ENCODE data around the gene ZNF654. TPM values are rescaled to one million over a fixed set of nuclear protein-coding genes. Genes with fewer than 3 reads are reported as not detected.

Gene ZNF654
- total and polyA plus RNA-seq, 2 of the 13 experiments (the other 11 are each of a cell fraction or from before 2014, with no cell fraction given), result 1.8 to 4.1 TPM

- FAIRE-seq, result no peak
- H3K27ac ChIP-seq (ENCODE audit: extremely low read length, insufficient read depth, low read length), result no peak overlapping the region
- CTCF ChIA-PET (ENCODE audit: low intra/inter-chr PET ratio, low total read pairs), result no interaction called here
- intact Hi-C loops (cut with micrococcal nuclease; ENCODE audit: unreplicated experiment), result loop anchor here (2.0 to 10.0 kb wide), 2 partner anchors 38 to 134 kb away; partner anchors contain the start of genes CGGBP1 and ZNF654
- peak overlapping the region; percentile 80 for H3K4me2 ChIP-seq (ENCODE audit: low read depth, low read length)
- TF ChIP-seq ZNF263 (CRISPR knock-in tag; IDR thresholded peaks at IDR 0.05) (0 out of 2 replicates have a peak, but pooled peaks have one; percentile 18), ZNF773 (CRISPR knock-in tag; IDR thresholded peaks at IDR 0.05; ENCODE audit: borderline replicate concordance) (no peak), TFAP4 (IDR thresholded peaks at IDR 0.05; ENCODE audit: borderline replicate concordance, low read depth) (peak; percentile 33; the same call in 1 of the 2 replicates)
- no peaks in the 10 kb centered on the region for H3K36me3 ChIP-seq (replicated peaks in 1 of 2; ENCODE audit: control insufficient read depth in 1 of 2, insufficient read depth in 2 of 2, low read length in 2 of 2)
- peak; percentile 91 for ATAC-seq
- H3K9ac ChIP-seq (ENCODE audit: insufficient read depth, low read depth, low read length), result 0 out of 2 replicates have a peak overlapping the region, but pooled peaks have one; percentile 60
- no peaks in the 10 kb centered on the region for H3K79me2 ChIP-seq (ENCODE audit: insufficient read depth, low read length)
- H3K27me3 ChIP-seq (ENCODE audit: control insufficient read depth in 1 of 2, insufficient read depth in 2 of 2, low read length in 2 of 2), result no peaks in the 10 kb centered on the region
- POLR2A ChIA-PET, result interaction anchor here (1.5 kb wide), 1 partner anchor 39 kb away, joined by 14 read pairs; the partner anchor contains the start of gene C3orf38
- in situ Hi-C loops (cut with HindIII; ENCODE audit: extremely low pct_ligation_motif_present, low pct_unique_long_range_greater_than_20kb), result no loop called here
- 4% methylated on average over 6 of the region's 6 CpGs for WGBS (ENCODE audit: low lambda C conversion rate)
- DNase-seq (ENCODE audit: low spot score), result peak; percentile 21
- H3K4me3 ChIP-seq (replicated peaks in 1 of 3; ENCODE audit: insufficient read depth in 1 of 3, low read depth in 2 of 3, low read length in 3 of 3), result peak overlapping the region; percentile 62 to 72 (median 70)
- no peaks in the 10 kb centered on the region for H4K20me1 ChIP-seq (ENCODE audit: insufficient read depth, low read length)
- BruUV-seq (replicated peaks), result no TSS peak
- H2AFZ ChIP-seq (ENCODE audit: low read length), result peak overlapping the region; percentile 89
- H3K4me1 ChIP-seq (ENCODE audit: insufficient read depth, low read length), result peaks cover 14% of the 10 kb centered on the region
- no peaks in the 10 kb centered on the region for H3K9me3 ChIP-seq (ENCODE audit: low read length)
Measured at GRCh38 chr3:88188436-88188835, 129.4 kb downstream of the ZNF654 start.

GRCh38 chr3:88189361-88189810 is 130.3 kb downstream of the ZNF654 start:
- Histone ChIP-seq H3K27me3 (ENCODE audit: control insufficient read depth in 1 of 2, insufficient read depth in 2 of 2, low read length in 2 of 2) (0 out of 5 replicates have a peak, but pooled peaks cover 0 to 2% of the 10 kb centered on the region in 2 experiments), H3K4me2 (ENCODE audit: low read depth, low read length) (peak overlapping the region; percentile 80), H2AFZ (ENCODE audit: low read length) (peak overlapping the region; percentile 89), H4K20me1 (ENCODE audit: insufficient read depth, low read length) (no peaks in the 10 kb centered on the region), H3K4me1 (ENCODE audit: insufficient read depth, low read length) (peaks cover 14% of the 10 kb centered on the region), H3K79me2 (ENCODE audit: insufficient read depth, low read length) (no peaks in the 10 kb centered on the region), H3K9me3 (ENCODE audit: low read length) (no peaks in the 10 kb centered on the region), H3K4me3 (replicated peaks in 1 of 3; ENCODE audit: insufficient read depth in 1 of 3, low read depth in 2 of 3, low read length in 3 of 3) (peak overlapping the region; percentile 62 to 72 (median 70)), H3K27ac (ENCODE audit: extremely low read length, insufficient read depth, low read length) (no peak overlapping the region), H3K36me3 (replicated peaks in 1 of 2; ENCODE audit: control insufficient read depth in 1 of 2, insufficient read depth in 2 of 2, low read length in 2 of 2) (no peaks in the 10 kb centered on the region), H3K9ac (ENCODE audit: insufficient read depth, low read depth, low read length) (peak overlapping the region; percentile 60)
- DNase-seq (ENCODE audit: low spot score), result peak; percentile 85
- CTCF ChIA-PET (ENCODE audit: low intra/inter-chr PET ratio, low total read pairs), result no interaction called here
- 0% methylated on average over 11 of the region's 11 CpGs for WGBS (ENCODE audit: low lambda C conversion rate)
- in situ Hi-C loops (cut with HindIII; ENCODE audit: extremely low pct_ligation_motif_present, low pct_unique_long_range_greater_than_20kb), result no loop called here
- no TSS peak for BruUV-seq (replicated peaks)
- peak; percentile 92 for ATAC-seq
- intact Hi-C loops (cut with micrococcal nuclease; ENCODE audit: unreplicated experiment), result loop anchor here (2.0 to 10.0 kb wide), 2 partner anchors 39 to 135 kb away; partner anchors contain the start of genes CGGBP1 and ZNF654
- FAIRE-seq, result peak; percentile 53
- POLR2A ChIA-PET, result interaction anchor here (1.5 kb wide), 1 partner anchor 40 kb away, joined by 14 read pairs; the partner anchor contains the start of gene C3orf38
- TF ChIP-seq RAD51 (IDR thresholded peaks at IDR 0.05; ENCODE audit: borderline replicate concordance) (no peak), POGZ (CRISPR knock-in tag; IDR thresholded peaks at IDR 0.05) (peak; percentile 89), DMTF1 (CRISPR knock-in tag; IDR thresholded peaks at IDR 0.05) (no peak), IRF2 (CRISPR knock-in tag; IDR thresholded peaks at IDR 0.05) (peak; percentile 99), HES4 (CRISPR knock-in tag; IDR thresholded peaks at IDR 0.05; ENCODE audit: borderline replicate concordance) (no peak), ZNF556 (CRISPR knock-in tag; IDR thresholded peaks at IDR 0.05; ENCODE audit: borderline replicate concordance) (no peak), NFKB2 (CRISPR knock-in tag; IDR thresholded peaks at IDR 0.05; ENCODE audit: borderline replicate concordance) (no peak), SNRNP70 (IDR thresholded peaks at IDR 0.05; ENCODE audit: low read depth, low read length) (no peak), KDM1A (CRISPR knock-in tag; IDR thresholded peaks at IDR 0.05) (no peak), U2AF2 (IDR thresholded peaks at IDR 0.05; ENCODE audit: low read depth, low read length) (no peak), GABPB1 (CRISPR knock-in tag; IDR thresholded peaks at IDR 0.05) (peak; percentile 29; the same call in 1 of the 2 replicates), ZNF607 (CRISPR knock-in tag; IDR thresholded peaks at IDR 0.05; ENCODE audit: borderline replicate concordance) (no peak), RELA (CRISPR knock-in tag; IDR thresholded peaks at IDR 0.05) (no peak), HNRNPUL1 (IDR thresholded peaks at IDR 0.05; ENCODE audit: low read depth, low read length) (no peak)

Measured in HepG2 (cell line).